Activated B cell treated with CpG ODN at 0.5 μM for 24 hours (primary cell): Measurements from ENCODE around the gene GTPBP3. TPM values are rescaled to one million over a fixed set of nuclear protein-coding genes. Genes with fewer than 3 reads are reported as not detected.
A peak's percentile ranks its signal among the peaks of the same experiment; 100 is the strongest.
"Not testable (repeated sequence)": the region's sequence is repeated elsewhere in the genome, so short reads cannot be mapped to it uniquely, and the experiment has no call there.

Source experiments
- ATAC-seq: fragments of 200-7000 bp; cut with Tn5 transposase; one replicate; pipeline ENCODE4 v1.10.0; 2021; ENCODE audit warnings: low read depth, mild to moderate bottlenecking, moderate library complexity
- CTCF ChIA-PET: fragments of 350-600 bp; sonication (Branson Sonifier 250); formaldehyde crosslinking; loops from one replicate; lab custom pipeline; 2021; ENCODE audit warnings: antibody characterized with exemption; lab: Charles Lee
- POLR2A ChIA-PET: fragments of 350-600 bp; sonication (Branson Sonifier 250); formaldehyde crosslinking; loops from one replicate; lab custom pipeline; 2021; ENCODE audit warnings: antibody characterized with exemption; lab: Charles Lee
- DNase-seq: peaks from one replicate; pipeline ENCODE4 v3.0.0; 2022
- H3K27ac Mint-ChIP-seq: one replicate; pipeline ENCODE4 v1.8.0; 2020; ENCODE audit warnings: mixed read lengths
- H3K27me3 Mint-ChIP-seq: one replicate; pipeline ENCODE4 v1.8.0; 2021; ENCODE audit warnings: mixed read lengths
- H3K36me3 Mint-ChIP-seq: one replicate; pipeline ENCODE4 v1.8.0; 2021; ENCODE audit warnings: low read depth, mixed read lengths
- H3K4me1 Mint-ChIP-seq: one replicate; pipeline ENCODE4 v1.8.0; 2021; ENCODE audit warnings: mixed read lengths
- H3K4me3 Mint-ChIP-seq: one replicate; pipeline ENCODE4 v1.8.0; 2020; ENCODE audit warnings: mild to moderate bottlenecking, mixed read lengths
- H3K9me3 Mint-ChIP-seq: one replicate; pipeline ENCODE4 v1.8.0; 2020; ENCODE audit warnings: mixed read lengths
- CTCF ChIP-seq: fragments of 200-600 bp; IDR thresholded peaks from one replicate; pipeline ENCODE4 v1.8.0; 2022; ENCODE audit warnings: antibody characterized with exemption, mild to moderate bottlenecking
- intact Hi-C: fragments of 100-400 bp; cut with micrococcal nuclease; formaldehyde crosslinking; loops from one replicate; pipeline ENCODE4 v1.15.1; 2024
- total RNA-seq: library from RNA; stranded (reverse); gene quantifications from 2 replicates; pipeline ENCODE4 v1.2.3, GENCODE V29; 2022

Gene GTPBP3
- total RNA-seq, 1 donor from 2014 or later, result 40.2 TPM

- H3K4me3 Mint-ChIP-seq, result no peak overlapping the region
- no peak for TF ChIP-seq CTCF
- CTCF ChIA-PET, result interaction anchor here (1.6 kb wide), 1 partner anchor 11 kb away, joined by 5 read pairs; the partner anchor contains the start of gene MRPL34
- H3K36me3 Mint-ChIP-seq, result peaks cover 7% of the 10 kb centered on the region
- no peak overlapping the region for H3K27ac Mint-ChIP-seq
- no peaks in the 10 kb centered on the region for H3K9me3 Mint-ChIP-seq
- peak; percentile 36 for DNase-seq
- H3K27me3 Mint-ChIP-seq, result no peaks in the 10 kb centered on the region
- H3K4me1 Mint-ChIP-seq, result peaks cover 10% of the 10 kb centered on the region
- peak; percentile 8 for ATAC-seq
- intact Hi-C loops, result no loop called here
- POLR2A ChIA-PET, result interaction anchor here (0.6 to 2.3 kb wide), 2 partner anchors 39 to 92 kb away, joined by 3 to 7 read pairs; no protein-coding TSS in a partner anchor
Measured at GRCh38 chr19:17294051-17294891, 43.1 kb upstream of the GTPBP3 start.

- H3K27me3 Mint-ChIP-seq, result not testable (repeated sequence)
Measured at GRCh38 chr19:17295551-17295950, 41.8 kb upstream of the GTPBP3 start.

GRCh38 chr19:17296273-17296672 lies 41.1 kb upstream of the GTPBP3 start:
- CTCF ChIA-PET, result no interaction called here
- H3K27ac Mint-ChIP-seq, result no peak overlapping the region

More at GRCh38 chr19:17295551-17295950, 41.8 kb upstream of the GTPBP3 start:
- POLR2A ChIA-PET, intact Hi-C loops, H3K4me1 Mint-ChIP-seq, DNase-seq, H3K9me3 Mint-ChIP-seq, H3K4me3 Mint-ChIP-seq, H3K36me3 Mint-ChIP-seq, ATAC-seq, H3K27ac Mint-ChIP-seq: not testable (repeated sequence)
- CTCF ChIA-PET, result interaction anchor here (1.6 kb wide), 1 partner anchor 10 kb away, joined by 5 read pairs; the partner anchor contains the start of gene MRPL34

GRCh38 chr19:17296976-17297375 lies 40.4 kb upstream of the GTPBP3 start:
- ATAC-seq (no peak), DNase-seq (no peak)
- H3K9me3 Mint-ChIP-seq, result no peaks in the 10 kb centered on the region
- H3K4me1 Mint-ChIP-seq, result peaks cover 5% of the 10 kb centered on the region
- ChIA-PET CTCF (no interaction called here), POLR2A (interaction anchor here (0.6 to 0.7 kb wide), 2 partner anchors 8 to 23 kb away, joined by 3 to 4 read pairs; no protein-coding TSS in a partner anchor)
- no peak overlapping the region for H3K4me3 Mint-ChIP-seq
- no peak for TF ChIP-seq CTCF
- peaks cover 11% of the 10 kb centered on the region for H3K36me3 Mint-ChIP-seq
- intact Hi-C loops, result no loop called here
- no peaks in the 10 kb centered on the region for H3K27me3 Mint-ChIP-seq
- no peak overlapping the region for H3K27ac Mint-ChIP-seq

More at GRCh38 chr19:17296273-17296672, 41.1 kb upstream of the GTPBP3 start:
- DNase-seq (no peak), ATAC-seq (no peak)
- POLR2A ChIA-PET, result interaction anchor here (0.7 kb wide), 1 partner anchor 22 kb away, joined by 4 read pairs; no protein-coding TSS in a partner anchor
- H3K4me1 Mint-ChIP-seq, result peaks cover 6% of the 10 kb centered on the region
- intact Hi-C loops, result no loop called here
- TF ChIP-seq CTCF, result no peak
- peaks cover 11% of the 10 kb centered on the region for H3K36me3 Mint-ChIP-seq
- no peak overlapping the region for H3K4me3 Mint-ChIP-seq
- H3K9me3 Mint-ChIP-seq, result no peaks in the 10 kb centered on the region
- no peaks in the 10 kb centered on the region for H3K27me3 Mint-ChIP-seq

- ChIA-PET POLR2A (no interaction called here), CTCF (no interaction called here)
- Mint-ChIP-seq H3K36me3 (peaks cover 11% of the 10 kb centered on the region), H3K4me1 (peaks cover 27% of the 10 kb centered on the region), H3K4me3 (no peak overlapping the region), H3K27ac (no peak overlapping the region), H3K9me3 (no peaks in the 10 kb centered on the region), H3K27me3 (no peaks in the 10 kb centered on the region)
- ATAC-seq (no peak), DNase-seq (no peak)
- TF ChIP-seq CTCF, result no peak
- intact Hi-C loops, result loop anchor here (10.0 kb wide), 1 partner anchor 406 kb away; no protein-coding TSS in a partner anchor
Measured at GRCh38 chr19:17300992-17301619, 36.2 kb upstream of the GTPBP3 start.
